SK-N-SH treated with all-trans-retinoic acid at 6 μM for 48 hours (cell line): Measurements from ENCODE around the gene CXCL1.

Experiments used
- ESRRG ChIP-seq: fragments of 250-450 bp; sonication (Bioruptor Pico); IDR thresholded peaks from 2 replicates; pipeline ENCODE4 v1.6.1; 2021; ENCODE audit warnings: mild to moderate bottlenecking
- TSHZ2 ChIP-seq: fragments of 250-450 bp; sonication (Bioruptor Pico); IDR thresholded peaks from 2 replicates; pipeline ENCODE4 v1.5.0; 2020; ENCODE audit warnings: mild to moderate bottlenecking, moderate library complexity
- ZNF8 ChIP-seq: fragments of 450-650 bp; formaldehyde crosslinking; IDR thresholded peaks from 2 replicates; pipeline ENCODE4 v1.5.0; 2020; ENCODE audit warnings: mild to moderate bottlenecking, moderate library complexity

GRCh38 chr4:73917081-73917501, 47.9 kb downstream of the CXCL1 start:
- TF ChIP-seq ESRRG (CRISPR knock-in tag) (no peak), ZNF8 (no peak), TSHZ2 (CRISPR knock-in tag) (no peak)
